HCT116 (cell line): ENCODE data around the gene AFAP1L2. TPM values are rescaled to one million over a fixed set of nuclear protein-coding genes. Genes with fewer than 3 reads are reported as not detected.

Source experiments
- ATAC-seq: fragments of 200-7000 bp; cut with Tn5 transposase; 2 replicates; pipeline ENCODE4 v1.9.1; 2020; ENCODE audit warnings: mild to moderate bottlenecking, moderate library complexity
- BruUV-seq: library from RNA; stranded (reverse); fragments of 400-500 nt; replicated peaks from 2 replicates; lab custom pipeline; 2021; lab: Mats Ljungman, UMichigan
- CTCF ChIA-PET: fragments of 300-600 bp; sonication (Branson Sonifier 250); formaldehyde crosslinking; loops from one replicate; lab custom pipeline; 2021; ENCODE audit warnings: antibody characterized with exemption; lab: Charles Lee
- POLR2A ChIA-PET: fragments of 300-600, 350-600 bp; sonication (Branson Sonifier 250); formaldehyde crosslinking; loops from one replicate; lab custom pipeline; 2021; ENCODE audit warnings: antibody characterized with exemption; lab: Charles Lee
- RAD21 ChIA-PET, 2 experiments: fragments of 300-600 bp; sonication (Branson Sonifier 250); formaldehyde crosslinking; loops; one replicate each; lab custom pipeline; 2023; ENCODE audit warnings: low total read pairs in 2 of 2; ENCODE audit not compliant: uncharacterized antibody in 2 of 2, unreplicated experiment in 2 of 2, low non-redundant PET in 1 of 2; lab: Charles Lee
- DNase-seq: peaks from one replicate; pipeline ENCODE4 v3.0.0-alpha.2; 2010; ENCODE audit warnings: low read depth, low spot score
- H2AFZ ChIP-seq: fragments of 200-600 bp; shearing (Covaris generic), sonication (generic); 2 replicates; pipeline ENCODE4 v1.6.1; 2017; ENCODE audit warnings: low read depth, mixed run types, mixed read lengths, antibody characterized with exemption, low read length; ENCODE audit not compliant: poor library complexity, severe bottlenecking
- H3K27ac ChIP-seq: 2 replicates; pipeline ENCODE4 v1.5.1; 2012; ENCODE audit warnings: low read depth, low read length
- H3K27me3 ChIP-seq: fragments of 200-600 bp; sonication (generic); 2 replicates; pipeline ENCODE4 v1.6.1; 2016; ENCODE audit warnings: mixed run types, low read length, mixed read lengths; ENCODE audit not compliant: insufficient read depth
- H3K36me3 ChIP-seq, 2 experiments: fragments of 200-500 bp in 1 of 2; fragments of 200-600 bp in 1 of 2; sonication (Bioruptor generic) in 1 of 2; sonication (generic) in 1 of 2; 2 replicates each; pipeline versions ENCODE4 v1.5.1 to v1.6.1; 2014 to 2016; ENCODE audit warnings: low read length in 2 of 2, inconsistent platforms in 1 of 2, mixed read lengths in 1 of 2, mixed run types in 1 of 2; ENCODE audit not compliant: insufficient read depth in 2 of 2, control insufficient read depth in 1 of 2
- H3K4me1 ChIP-seq, 2 experiments: fragments of 200-600 bp in 1 of 2; sonication (generic) in 1 of 2; 2 replicates each; pipeline versions ENCODE4 v1.5.1 to v1.6.1; 2012 to 2017; ENCODE audit warnings: low read length in 2 of 2, inconsistent platforms in 1 of 2, mild to moderate bottlenecking in 1 of 2, mixed read lengths in 1 of 2, mixed run types in 1 of 2, moderate library complexity in 1 of 2; ENCODE audit not compliant: insufficient read depth in 2 of 2, control insufficient read depth in 1 of 2
- H3K4me2 ChIP-seq: fragments of 200-600 bp; sonication (generic); 2 replicates; pipeline ENCODE4 v1.6.1; 2017; ENCODE audit warnings: mixed run types, low read length, mixed read lengths
- H3K4me3 ChIP-seq, 2 experiments: fragments of 200-600 bp in 1 of 2; sonication (generic) in 1 of 2; replicated peaks in 1 of 2; 2 replicates each; pipeline ENCODE4 v1.5.1; 2011 to 2016; ENCODE audit warnings: low read length in 2 of 2, control low read depth in 1 of 2, low read depth in 1 of 2, mild to moderate bottlenecking in 1 of 2, mixed read lengths in 1 of 2, mixed run types in 1 of 2
- H3K79me2 ChIP-seq: fragments of 200-600 bp; sonication (generic); 2 replicates; pipeline ENCODE4 v1.6.1; 2017; ENCODE audit warnings: mild to moderate bottlenecking, mixed run types, low read length, moderate library complexity, mixed read lengths; ENCODE audit not compliant: insufficient read depth
- H3K9ac ChIP-seq: fragments of 200-600 bp; sonication (generic); 2 replicates; pipeline ENCODE4 v1.6.1; 2016; ENCODE audit warnings: low read length, mixed read lengths
- H3K9me2 ChIP-seq: fragments of 200-600 bp; sonication (generic), shearing (Covaris generic); 2 replicates; pipeline ENCODE4 v1.6.1; 2017; ENCODE audit warnings: mixed run types, mild to moderate bottlenecking, moderate library complexity; ENCODE audit not compliant: insufficient read depth
- H3K9me3 ChIP-seq, 2 experiments: fragments of 200-500 bp in 1 of 2; fragments of 200-600 bp in 1 of 2; sonication (Bioruptor generic) in 1 of 2; sonication (generic) in 1 of 2; 2 replicates each; pipeline ENCODE4 v1.6.1; 2014 to 2017; ENCODE audit warnings: low read length in 2 of 2, mixed read lengths in 2 of 2, inconsistent platforms in 1 of 2, low read depth in 1 of 2, mild to moderate bottlenecking in 1 of 2, mixed run types in 1 of 2, moderate library complexity in 1 of 2; ENCODE audit not compliant: control insufficient read depth in 1 of 2, insufficient read depth in 1 of 2
- H4K20me1 ChIP-seq: fragments of 200-600 bp; sonication (generic), shearing (Covaris generic); 2 replicates; pipeline ENCODE4 v1.6.1; 2017; ENCODE audit warnings: mixed run types, mild to moderate bottlenecking, moderate library complexity; ENCODE audit not compliant: insufficient read depth
- ATF3 ChIP-seq: IDR thresholded peaks from 2 replicates; pipeline ENCODE4 v1.6.1; 2012
- CEBPB ChIP-seq: IDR thresholded peaks from 2 replicates; pipeline ENCODE4 v1.6.1; 2012; ENCODE audit warnings: low read depth
- CTCF ChIP-seq, 3 experiments: fragments of 200-600 bp in 1 of 3; sonication (generic) in 1 of 3; IDR thresholded peaks in 2 of 3; conservative IDR thresholded peaks in 1 of 3; 2 replicates each; pipeline ENCODE4 v1.5.1; 2012 to 2017; ENCODE audit warnings: low read depth in 2 of 3, low read length in 2 of 3, antibody characterized with exemption in 1 of 3, borderline replicate concordance in 1 of 3, control low read depth in 1 of 3, mild to moderate bottlenecking in 1 of 3, mixed read lengths in 1 of 3, mixed run types in 1 of 3, moderate library complexity in 1 of 3; ENCODE audit not compliant: insufficient read depth in 1 of 3
- EZH2 ChIP-seq: fragments of 200-600 bp; sonication (generic); IDR thresholded peaks from 2 replicates; pipeline ENCODE4 v1.6.1; 2017; ENCODE audit warnings: antibody characterized with exemption, mixed run types
- FOSL1 ChIP-seq: IDR thresholded peaks from 2 replicates; pipeline ENCODE4 v1.6.1; 2012; ENCODE audit warnings: low read depth
- SRF ChIP-seq: IDR thresholded peaks from 2 replicates; pipeline ENCODE4 v1.6.1; 2012; ENCODE audit warnings: low read depth
- ZFX ChIP-seq: fragments of 450-650 bp; IDR thresholded peaks from 2 replicates; pipeline ENCODE4 v1.6.1; 2017
- ZNF274 ChIP-seq: fragments of 200-500 bp; sonication (Bioruptor generic); IDR thresholded peaks from 2 replicates; pipeline ENCODE4 v1.6.1; 2014; ENCODE audit warnings: mild to moderate bottlenecking, low read depth, low read length, inconsistent platforms
- intact Hi-C: fragments of 100-400 bp; cut with micrococcal nuclease; formaldehyde crosslinking; loops from 2 replicates; pipeline ENCODE4 v1.10.0; 2022
- total RNA-seq: library from RNA; stranded (reverse); gene quantifications from one replicate; pipeline ENCODE4 v1.2.1, GENCODE V29; 2021; ENCODE audit not compliant: unreplicated experiment
- TF ChIP-seq, protein P1 (sequence below): IDR thresholded peaks from 2 replicates; pipeline ENCODE4 v1.6.1; 2012

Gene AFAP1L2
- total RNA-seq, 1 experiment from 2014 or later = 0.93 TPM

DNA sequence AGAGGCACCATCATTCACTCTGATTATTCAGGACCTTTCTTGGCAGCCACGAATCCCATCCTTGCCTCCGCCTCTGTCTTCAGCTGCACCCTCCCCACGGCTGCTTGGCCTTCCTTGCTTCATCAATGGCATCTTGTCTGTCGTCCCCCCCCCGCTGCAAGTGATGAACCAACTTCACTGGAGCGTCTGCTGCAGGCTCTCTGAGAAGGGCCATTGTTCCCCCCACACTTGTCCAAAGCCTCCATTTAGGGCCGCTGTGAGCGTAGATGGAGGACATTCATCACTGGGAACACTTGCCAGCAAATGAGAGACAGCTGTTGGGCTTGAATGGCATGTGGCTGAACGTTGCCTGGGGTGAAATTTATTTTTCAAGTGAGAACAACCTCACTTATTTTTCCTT lies 20.1 kb downstream of the AFAP1L2 start:
- Histone ChIP-seq H3K79me2 (no peaks in the 10 kb centered on the region), H3K9ac (no peak overlapping the region), H3K27ac (no peak overlapping the region), H4K20me1 (no peaks in the 10 kb centered on the region), H3K36me3 (no peaks in the 10 kb centered on the region), H3K9me3 (no peaks in the 10 kb centered on the region), H2AFZ (no peak overlapping the region)
- DNase-seq = no peak
- POLR2A ChIA-PET = no interaction called here
- TF ChIP-seq ZNF274 = no peak
- TF ChIP-seq SRF = no peak
- TF ChIP-seq EZH2 = no peak
- no peak for TF ChIP-seq CEBPB
- no peak for TF ChIP-seq ATF3
- TF ChIP-seq CTCF (IDR thresholded peaks at IDR 0.05 in 2 of 3, conservative IDR thresholded peaks at IDR 0.05 in 1 of 3; ENCODE audit: borderline replicate concordance in 1 of 3, insufficient read depth in 1 of 3, low read depth in 2 of 3, low read length in 2 of 3) = no peak
- TF ChIP-seq, all 23 proteins: peak for 0
- H3K27me3 ChIP-seq = peaks cover 10% of the 10 kb centered on the region; the same call in 1 of the 2 replicates
- no TSS peak for BruUV-seq
- H3K4me3 ChIP-seq = no peak overlapping the region
- H3K4me2 ChIP-seq = no peak overlapping the region
- H3K9me2 ChIP-seq = no peaks in the 10 kb centered on the region
- intact Hi-C loops = no loop called here
- ATAC-seq = no peak
- peaks cover under 1 to 5% of the 10 kb centered on the region in 2 experiments for H3K4me1 ChIP-seq
- ChIA-PET RAD21 (no interaction called here), CTCF (no interaction called here)

DNA sequence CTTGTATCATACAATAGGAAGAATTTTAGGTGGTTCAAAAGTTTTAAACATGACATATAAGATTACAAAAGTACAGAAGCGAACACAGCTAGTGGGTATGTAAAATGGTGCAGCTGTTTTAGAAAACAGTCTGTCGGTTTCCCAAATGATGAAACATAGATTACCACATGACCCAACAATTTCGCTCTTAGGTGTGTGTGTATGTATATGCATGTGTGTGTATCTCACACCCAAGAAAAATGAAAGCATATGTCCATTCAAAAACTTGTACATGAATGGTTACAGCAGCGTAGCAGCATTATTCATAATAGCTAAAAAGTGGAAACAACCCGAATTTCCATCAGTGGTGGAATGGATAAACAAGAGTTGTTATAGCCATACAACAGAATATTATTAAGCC lies 23.5 kb downstream of the AFAP1L2 start:
- no peak for ATAC-seq
- Histone ChIP-seq H3K9ac (no peak overlapping the region), H3K9me3 (no peaks in the 10 kb centered on the region), H3K36me3 (no peaks in the 10 kb centered on the region), H3K27ac (no peak overlapping the region), H3K4me3 (no peak overlapping the region), H3K79me2 (no peaks in the 10 kb centered on the region), H3K4me1 (no peaks in the 10 kb centered on the region; a peak in 1 of 4 replicates), H3K4me2 (no peak overlapping the region), H4K20me1 (no peaks in the 10 kb centered on the region), H3K27me3 (peaks cover 20% of the 10 kb centered on the region; the same call in 1 of the 2 replicates), H3K9me2 (no peaks in the 10 kb centered on the region), H2AFZ (no peak overlapping the region)
- no peak for TF ChIP-seq SRF
- TF ChIP-seq FOSL1 = no peak
- TF ChIP-seq ZFX = no peak
- TF ChIP-seq, protein P1, sequence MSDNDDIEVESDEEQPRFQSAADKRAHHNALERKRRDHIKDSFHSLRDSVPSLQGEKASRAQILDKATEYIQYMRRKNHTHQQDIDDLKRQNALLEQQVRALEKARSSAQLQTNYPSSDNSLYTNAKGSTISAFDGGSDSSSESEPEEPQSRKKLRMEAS = no peak
- intact Hi-C loops = no loop called here
- CTCF ChIA-PET = no interaction called here
- RAD21 ChIA-PET = no interaction called here
- DNase-seq = no peak
- BruUV-seq = no TSS peak
- POLR2A ChIA-PET = no interaction called here
